Mesothelial cell of epicardium (in vitro differentiated cells): ENCODE data around the gene BCOR. TPM values are rescaled to one million over a fixed set of nuclear protein-coding genes. Genes with fewer than 3 reads are reported as not detected.

Experiments
- DNase-seq, 2 experiments: peaks; one replicate each; pipeline ENCODE4 v3.0.0; 2021; ENCODE audit warnings: low spot score in 2 of 2; ENCODE audit not compliant: unreplicated experiment in 2 of 2
- H3K27ac Mint-ChIP-seq: 2 replicates; pipeline ENCODE4 v1.8.0; 2021; ENCODE audit warnings: mixed read lengths
- H3K27me3 Mint-ChIP-seq: 2 replicates; pipeline ENCODE4 v1.8.0; 2021; ENCODE audit warnings: low read depth, mixed read lengths
- H3K36me3 Mint-ChIP-seq: 2 replicates; pipeline ENCODE4 v1.8.0; 2021; ENCODE audit warnings: mixed read lengths
- H3K4me1 Mint-ChIP-seq: 2 replicates; pipeline ENCODE4 v1.8.0; 2021; ENCODE audit warnings: mixed read lengths
- H3K4me3 Mint-ChIP-seq: 2 replicates; pipeline ENCODE4 v1.8.0; 2021; ENCODE audit warnings: mild to moderate bottlenecking, moderate library complexity, mixed read lengths
- H3K9me3 Mint-ChIP-seq: 2 replicates; pipeline ENCODE4 v1.8.0; 2021; ENCODE audit warnings: mixed read lengths
- total RNA-seq: library from RNA; stranded (reverse); gene quantifications from 3 replicates; pipeline ENCODE4 v1.2.1, GENCODE V29; 2021
- TF ChIP-seq, protein P1 (sequence below): fragments of 200-600 bp; sonication (generic); IDR thresholded peaks from one replicate; pipeline ENCODE4 v1.5.0; 2021; ENCODE audit warnings: antibody characterized with exemption; ENCODE audit not compliant: unreplicated experiment

The BCOR gene
- total RNA-seq, 1 donor from 2014 or later: 52.3 TPM

GRCh38 chrX:40140706-40141499 is 43.1 kb upstream of the BCOR start:
- H3K4me1 Mint-ChIP-seq: peaks cover 23% of the 10 kb centered on the region
- peak overlapping the region; percentile 73 for H3K27ac Mint-ChIP-seq
- no peak overlapping the region for H3K4me3 Mint-ChIP-seq

GRCh38 chrX:40132751-40133150 is 35.0 kb upstream of the BCOR start:
- H3K36me3 Mint-ChIP-seq: no peaks in the 10 kb centered on the region
- no peak for DNase-seq
- H3K27me3 Mint-ChIP-seq: no peaks in the 10 kb centered on the region
- no peaks in the 10 kb centered on the region for H3K4me1 Mint-ChIP-seq
- peaks cover 3% of the 10 kb centered on the region for H3K9me3 Mint-ChIP-seq
- no peak overlapping the region for H3K27ac Mint-ChIP-seq
- H3K4me3 Mint-ChIP-seq: no peak overlapping the region
- TF ChIP-seq, protein P1, sequence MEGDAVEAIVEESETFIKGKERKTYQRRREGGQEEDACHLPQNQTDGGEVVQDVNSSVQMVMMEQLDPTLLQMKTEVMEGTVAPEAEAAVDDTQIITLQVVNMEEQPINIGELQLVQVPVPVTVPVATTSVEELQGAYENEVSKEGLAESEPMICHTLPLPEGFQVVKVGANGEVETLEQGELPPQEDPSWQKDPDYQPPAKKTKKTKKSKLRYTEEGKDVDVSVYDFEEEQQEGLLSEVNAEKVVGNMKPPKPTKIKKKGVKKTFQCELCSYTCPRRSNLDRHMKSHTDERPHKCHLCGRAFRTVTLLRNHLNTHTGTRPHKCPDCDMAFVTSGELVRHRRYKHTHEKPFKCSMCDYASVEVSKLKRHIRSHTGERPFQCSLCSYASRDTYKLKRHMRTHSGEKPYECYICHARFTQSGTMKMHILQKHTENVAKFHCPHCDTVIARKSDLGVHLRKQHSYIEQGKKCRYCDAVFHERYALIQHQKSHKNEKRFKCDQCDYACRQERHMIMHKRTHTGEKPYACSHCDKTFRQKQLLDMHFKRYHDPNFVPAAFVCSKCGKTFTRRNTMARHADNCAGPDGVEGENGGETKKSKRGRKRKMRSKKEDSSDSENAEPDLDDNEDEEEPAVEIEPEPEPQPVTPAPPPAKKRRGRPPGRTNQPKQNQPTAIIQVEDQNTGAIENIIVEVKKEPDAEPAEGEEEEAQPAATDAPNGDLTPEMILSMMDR: no peak

More at GRCh38 chrX:40140706-40141499, 43.1 kb upstream of the BCOR start:
- H3K36me3 Mint-ChIP-seq: no peaks in the 10 kb centered on the region
- peaks cover 12% of the 10 kb centered on the region for H3K9me3 Mint-ChIP-seq
- TF ChIP-seq, protein P1: no peak
- peaks cover 6% of the 10 kb centered on the region for H3K27me3 Mint-ChIP-seq
- DNase-seq: peak in 1 of 2 experiments; percentile 37

DNA sequence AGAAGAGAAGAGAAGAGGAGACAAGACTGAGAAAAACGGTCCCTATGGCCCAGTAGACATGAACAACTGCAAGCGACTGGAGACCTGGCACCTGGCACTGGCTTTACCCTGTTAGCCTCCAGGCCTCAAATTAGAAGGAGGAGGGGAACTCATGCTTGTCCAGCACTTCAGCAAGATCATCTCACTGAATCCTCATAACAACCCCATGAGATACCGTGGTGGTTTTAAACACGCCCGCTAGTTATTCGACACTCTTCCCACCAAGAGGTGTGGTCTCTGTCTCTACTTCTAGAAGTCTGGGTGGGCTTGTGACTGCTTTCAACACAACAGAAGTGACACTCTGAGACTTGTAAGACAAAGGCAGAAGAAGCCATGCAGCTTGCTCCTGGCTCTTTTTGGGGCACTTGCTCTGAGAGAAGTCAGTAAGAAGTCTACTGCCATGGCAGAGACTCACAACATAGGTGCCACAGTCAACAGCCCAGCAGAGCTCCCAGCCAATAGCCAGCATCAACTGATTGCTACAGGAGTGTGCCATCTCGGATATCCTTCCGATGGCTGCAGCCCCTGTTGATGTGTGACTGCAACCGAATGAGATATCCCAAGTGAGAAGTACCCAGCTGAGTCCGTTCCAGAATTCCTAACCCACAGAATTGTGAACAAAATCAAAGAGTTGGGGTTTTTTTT is 34.0 kb upstream of the BCOR start:
- DNase-seq: no peak
- TF ChIP-seq, protein P1: no peak
- H3K27me3 Mint-ChIP-seq: no peaks in the 10 kb centered on the region
- no peaks in the 10 kb centered on the region for H3K4me1 Mint-ChIP-seq
- no peak overlapping the region for H3K4me3 Mint-ChIP-seq
- H3K36me3 Mint-ChIP-seq: peaks cover 3% of the 10 kb centered on the region
- H3K27ac Mint-ChIP-seq: no peak overlapping the region
- H3K9me3 Mint-ChIP-seq: peaks cover 7% of the 10 kb centered on the region

DNA sequence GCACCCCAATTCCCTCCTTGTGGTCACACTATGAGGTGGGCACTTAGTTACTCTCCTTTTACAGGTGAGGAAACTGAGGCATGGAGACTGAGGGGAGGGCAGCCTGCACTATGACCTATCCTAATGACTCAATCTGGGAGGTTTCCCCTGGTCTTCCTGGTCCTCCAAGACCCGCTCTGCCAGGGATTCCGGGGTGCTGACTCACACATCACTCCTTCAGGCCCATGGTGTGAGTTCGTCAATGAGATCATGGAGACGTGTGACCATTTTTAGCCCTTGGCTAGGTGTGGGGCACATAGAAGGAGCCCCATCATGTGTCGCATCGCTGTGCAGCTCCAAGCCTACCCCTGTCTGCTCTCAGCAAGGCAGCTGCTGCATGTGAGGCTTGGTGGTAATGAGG is 32.4 kb upstream of the BCOR start:
- Mint-ChIP-seq H3K27me3 (no peaks in the 10 kb centered on the region), H3K4me3 (no peak overlapping the region), H3K4me1 (no peaks in the 10 kb centered on the region), H3K27ac (no peak overlapping the region), H3K9me3 (peaks cover 12% of the 10 kb centered on the region), H3K36me3 (peaks cover 7% of the 10 kb centered on the region)
- no peak for DNase-seq
- TF ChIP-seq, protein P1: no peak

DNA sequence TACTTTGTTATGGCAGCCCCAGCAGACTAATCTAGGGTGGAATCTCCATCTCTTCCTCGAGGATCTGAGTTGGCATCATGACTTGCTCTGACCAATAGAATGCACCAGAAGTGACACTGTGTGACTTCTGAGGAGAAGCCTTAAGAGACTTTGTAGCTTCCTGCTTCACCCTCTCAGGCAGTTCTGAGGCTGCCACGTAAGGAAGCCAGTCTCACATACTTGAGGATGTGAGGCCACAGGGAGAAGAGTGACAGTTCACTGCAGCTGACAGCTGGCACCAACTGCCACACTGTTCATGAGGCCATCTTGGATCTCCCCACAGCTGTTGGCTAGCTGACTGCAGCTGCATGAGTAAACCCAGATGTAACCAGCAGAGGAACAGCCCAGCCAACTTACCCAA is 29.3 kb upstream of the BCOR start:
- Mint-ChIP-seq H3K36me3 (peaks cover 7% of the 10 kb centered on the region), H3K9me3 (peaks cover 8% of the 10 kb centered on the region), H3K27me3 (no peaks in the 10 kb centered on the region), H3K4me1 (no peaks in the 10 kb centered on the region), H3K27ac (no peak overlapping the region), H3K4me3 (no peak overlapping the region)
- TF ChIP-seq, protein P1: no peak
- DNase-seq: no peak
